ENCODE data around the gene CD68.

CD68 gene

GRCh38 chr17:7574176-7574953 is 5.1 kb upstream of the CD68 start:
- no peak for TF ChIP-seq Cebpa-rat (IDR thresholded peaks at IDR 0.05)
- peaks cover 56 to 74% (median 65%) of the 10 kb centered on the region in 11 experiments for H4K20me1 ChIP-seq
- peaks cover 57 to 67% (median 65%) of the 10 kb centered on the region in 10 experiments for H3K4me1 ChIP-seq
- H3K27ac ChIP-seq: peak overlapping the region; percentile 57 to 100 (median 100); a peak in 21 of 22 replicates
- peak overlapping the region; percentile 99 to 100 (median 100) for H3K9ac ChIP-seq
- peak overlapping the region; percentile 81 to 100 (median 98) for H3K4me2 ChIP-seq
- no peaks in the 10 kb centered on the region for H3K27me3 ChIP-seq
- peaks cover 74 to 83% (median 79%) of the 10 kb centered on the region in 11 experiments for H3K36me3 ChIP-seq
- H3K9me3 ChIP-seq (replicated peaks in 1 of 11): peaks cover 0 to 4% (median 0%) of the 10 kb centered on the region in 11 experiments; a peak in 5 of 22 replicates
- H3K4me3 ChIP-seq: peak overlapping the region; percentile 97 to 100 (median 99)

- peaks cover 56 to 75% (median 64%) of the 10 kb centered on the region in 11 experiments for H4K20me1 ChIP-seq
- H3K4me3 ChIP-seq: peak overlapping the region; percentile 97 to 100 (median 99)
- H3K9me3 ChIP-seq (replicated peaks in 1 of 11): peaks cover 0 to 4% (median 0%) of the 10 kb centered on the region in 11 experiments; a peak in 5 of 22 replicates
- peak overlapping the region; percentile 81 to 100 (median 98) for H3K4me2 ChIP-seq
- TF ChIP-seq Cebpa-rat (IDR thresholded peaks at IDR 0.05): no peak
- H3K27ac ChIP-seq: peak overlapping the region; percentile 39 to 100 (median 100); a peak in 21 of 22 replicates
- H3K9ac ChIP-seq: peak overlapping the region; percentile 99 to 100 (median 100)
- peaks cover 68 to 79% (median 74%) of the 10 kb centered on the region in 11 experiments for H3K36me3 ChIP-seq
- peaks cover 51 to 78% (median 71%) of the 10 kb centered on the region in 10 experiments for H3K4me1 ChIP-seq
- no peaks in the 10 kb centered on the region for H3K27me3 ChIP-seq
Measured at GRCh38 chr17:7575481-7575883, 4.0 kb upstream of the CD68 start.

GRCh38 chr17:7575959-7576358 is 3.5 kb upstream of the CD68 start:
- Histone ChIP-seq H3K27ac (peak overlapping the region; percentile 39 to 100 (median 100); a peak in 20 of 22 replicates), H4K20me1 (peaks cover 56 to 80% (median 64%) of the 10 kb centered on the region in 11 experiments), H3K4me1 (peaks cover 46 to 79% (median 73%) of the 10 kb centered on the region in 10 experiments), H3K9ac (peak overlapping the region; percentile 99 to 100 (median 100)), H3K4me3 (peak overlapping the region; percentile 97 to 100 (median 99)), H3K27me3 (no peaks in the 10 kb centered on the region), H3K36me3 (peaks cover 63 to 79% (median 72%) of the 10 kb centered on the region in 11 experiments), H3K9me3 (replicated peaks in 1 of 11) (peaks cover 0 to 4% (median 0%) of the 10 kb centered on the region in 11 experiments; a peak in 5 of 22 replicates), H3K4me2 (peak overlapping the region; percentile 81 to 100 (median 98))
- TF ChIP-seq Cebpa-rat (IDR thresholded peaks at IDR 0.05): no peak

- H3K4me1 ChIP-seq: peaks cover 41 to 79% (median 73%) of the 10 kb centered on the region in 10 experiments
- no peaks in the 10 kb centered on the region for H3K27me3 ChIP-seq
- H4K20me1 ChIP-seq: peaks cover 56 to 84% (median 64%) of the 10 kb centered on the region in 11 experiments
- H3K4me2 ChIP-seq: peak overlapping the region; percentile 81 to 100 (median 98)
- peak overlapping the region; percentile 99 to 100 (median 100) for H3K9ac ChIP-seq
- peak overlapping the region; percentile 97 to 100 (median 99); a peak in 19 of 20 replicates for H3K4me3 ChIP-seq
- TF ChIP-seq Cebpa-rat (IDR thresholded peaks at IDR 0.05): no peak
- H3K36me3 ChIP-seq: peaks cover 58 to 76% (median 69%) of the 10 kb centered on the region in 11 experiments
- peak overlapping the region in 10 of 11 experiments; percentile 2 to 100 (median 100); a peak in 15 of 22 replicates for H3K27ac ChIP-seq
- peaks cover 0 to 4% (median 0%) of the 10 kb centered on the region in 11 experiments; a peak in 5 of 22 replicates for H3K9me3 ChIP-seq (replicated peaks in 1 of 11)
Measured at GRCh38 chr17:7576432-7576937, 3.0 kb upstream of the CD68 start.

- peak overlapping the region in 9 of 10 experiments; percentile 97 to 100 (median 99); a peak in 15 of 20 replicates for H3K4me3 ChIP-seq
- peaks cover 56 to 87% (median 65%) of the 10 kb centered on the region in 11 experiments for H4K20me1 ChIP-seq
- no peak for TF ChIP-seq Cebpa-rat (IDR thresholded peaks at IDR 0.05)
- H3K36me3 ChIP-seq: peaks cover 57 to 78% (median 70%) of the 10 kb centered on the region in 11 experiments
- H3K9me3 ChIP-seq (replicated peaks in 1 of 11): peaks cover 0 to 4% (median 0%) of the 10 kb centered on the region in 11 experiments; a peak in 5 of 22 replicates
- H3K27me3 ChIP-seq: no peaks in the 10 kb centered on the region
- H3K27ac ChIP-seq: peak overlapping the region in 10 of 11 experiments; percentile 21 to 100 (median 100); a peak in 18 of 22 replicates
- H3K4me2 ChIP-seq: peak overlapping the region; percentile 81 to 100 (median 98)
- peak overlapping the region; percentile 99 to 100 (median 100); a peak in 21 of 22 replicates for H3K9ac ChIP-seq
- H3K4me1 ChIP-seq: peaks cover 44 to 85% (median 82%) of the 10 kb centered on the region in 10 experiments
Measured at GRCh38 chr17:7577327-7578199, 1.9 kb upstream of the CD68 start.

- H3K9me3 ChIP-seq (replicated peaks in 1 of 11): no peaks in the 10 kb centered on the region
- H3K4me3 ChIP-seq: peak overlapping the region in 8 of 10 experiments; percentile 28 to 100 (median 78); a peak in 17 of 20 replicates
- H3K27me3 ChIP-seq: no peaks in the 10 kb centered on the region
- H3K9ac ChIP-seq: peak overlapping the region; percentile 95 to 100 (median 100)
- H3K36me3 ChIP-seq: peaks cover 38 to 67% (median 58%) of the 10 kb centered on the region in 11 experiments
- peak overlapping the region; percentile 81 to 100 (median 98) for H3K4me2 ChIP-seq
- peaks cover 42 to 66% (median 42%) of the 10 kb centered on the region in 11 experiments for H4K20me1 ChIP-seq
- peak overlapping the region; percentile 97 to 100 (median 100) for H3K27ac ChIP-seq
- peaks cover 62 to 94% (median 92%) of the 10 kb centered on the region in 10 experiments for H3K4me1 ChIP-seq
- TF ChIP-seq Cebpa-rat (IDR thresholded peaks at IDR 0.05): no peak
Measured at GRCh38 chr17:7579834-7580603, 581 bp downstream of the CD68 start.
